ENCODE measurements around the gene UNC119.

DNA sequence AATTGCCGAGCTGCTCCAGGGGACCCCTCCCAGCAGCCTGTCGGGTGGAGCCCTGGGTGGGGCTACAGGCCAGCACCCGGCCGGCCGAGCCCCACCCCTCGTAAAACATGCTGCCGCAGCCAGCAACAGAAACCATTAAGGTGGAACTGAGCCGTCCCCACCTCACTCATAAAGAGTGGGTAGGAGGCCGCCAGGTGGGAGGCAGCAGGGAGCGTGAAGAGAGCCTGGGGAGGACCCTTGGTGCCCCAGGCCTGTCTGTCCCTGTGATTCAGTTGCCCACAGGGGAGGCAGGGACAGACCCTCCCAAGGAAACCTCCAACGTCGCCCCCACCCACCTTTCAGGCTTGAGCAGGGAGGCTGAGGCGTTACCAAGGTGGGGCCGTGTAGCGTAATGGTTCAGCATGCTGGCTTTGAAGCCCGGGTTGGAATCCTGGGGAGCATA lies 37.8 kb downstream of the UNC119 start:
- no peak for TF ChIP-seq BHLHE40 (IDR thresholded peaks at IDR 0.05; ENCODE audit: low read depth, low read length)
- TF ChIP-seq, protein P1, sequence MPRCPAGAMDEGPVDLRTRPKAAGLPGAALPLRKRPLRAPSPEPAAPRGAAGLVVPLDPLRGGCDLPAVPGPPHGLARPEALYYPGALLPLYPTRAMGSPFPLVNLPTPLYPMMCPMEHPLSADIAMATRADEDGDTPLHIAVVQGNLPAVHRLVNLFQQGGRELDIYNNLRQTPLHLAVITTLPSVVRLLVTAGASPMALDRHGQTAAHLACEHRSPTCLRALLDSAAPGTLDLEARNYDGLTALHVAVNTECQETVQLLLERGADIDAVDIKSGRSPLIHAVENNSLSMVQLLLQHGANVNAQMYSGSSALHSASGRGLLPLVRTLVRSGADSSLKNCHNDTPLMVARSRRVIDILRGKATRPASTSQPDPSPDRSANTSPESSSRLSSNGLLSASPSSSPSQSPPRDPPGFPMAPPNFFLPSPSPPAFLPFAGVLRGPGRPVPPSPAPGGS (IDR thresholded peaks at IDR 0.05), result no peak
- TF ChIP-seq, protein P2, sequence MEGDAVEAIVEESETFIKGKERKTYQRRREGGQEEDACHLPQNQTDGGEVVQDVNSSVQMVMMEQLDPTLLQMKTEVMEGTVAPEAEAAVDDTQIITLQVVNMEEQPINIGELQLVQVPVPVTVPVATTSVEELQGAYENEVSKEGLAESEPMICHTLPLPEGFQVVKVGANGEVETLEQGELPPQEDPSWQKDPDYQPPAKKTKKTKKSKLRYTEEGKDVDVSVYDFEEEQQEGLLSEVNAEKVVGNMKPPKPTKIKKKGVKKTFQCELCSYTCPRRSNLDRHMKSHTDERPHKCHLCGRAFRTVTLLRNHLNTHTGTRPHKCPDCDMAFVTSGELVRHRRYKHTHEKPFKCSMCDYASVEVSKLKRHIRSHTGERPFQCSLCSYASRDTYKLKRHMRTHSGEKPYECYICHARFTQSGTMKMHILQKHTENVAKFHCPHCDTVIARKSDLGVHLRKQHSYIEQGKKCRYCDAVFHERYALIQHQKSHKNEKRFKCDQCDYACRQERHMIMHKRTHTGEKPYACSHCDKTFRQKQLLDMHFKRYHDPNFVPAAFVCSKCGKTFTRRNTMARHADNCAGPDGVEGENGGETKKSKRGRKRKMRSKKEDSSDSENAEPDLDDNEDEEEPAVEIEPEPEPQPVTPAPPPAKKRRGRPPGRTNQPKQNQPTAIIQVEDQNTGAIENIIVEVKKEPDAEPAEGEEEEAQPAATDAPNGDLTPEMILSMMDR (IDR thresholded peaks at IDR 0.05), result no peak
- TF ChIP-seq ZNF302 (CRISPR knock-in tag; IDR thresholded peaks at IDR 0.05), result no peak
- no peak for TF ChIP-seq EP300 (IDR thresholded peaks at IDR 0.05)
- TF ChIP-seq, protein P3, sequence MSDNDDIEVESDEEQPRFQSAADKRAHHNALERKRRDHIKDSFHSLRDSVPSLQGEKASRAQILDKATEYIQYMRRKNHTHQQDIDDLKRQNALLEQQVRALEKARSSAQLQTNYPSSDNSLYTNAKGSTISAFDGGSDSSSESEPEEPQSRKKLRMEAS (IDR thresholded peaks at IDR 0.05), result no peak
- TF ChIP-seq SMC3 (IDR thresholded peaks at IDR 0.05), result no peak
- no peak for TF ChIP-seq CHD2 (IDR thresholded peaks at IDR 0.05; ENCODE audit: low read length, partially characterized antibody)
